H9 (cell line): Measurements from ENCODE around the gene VOPP1. TPM values are rescaled to one million over a fixed set of nuclear protein-coding genes. Genes with fewer than 3 reads are reported as not detected.

Source experiments
- DNase-seq: peaks from one replicate; pipeline ENCODE4 v3.0.0-alpha.2; 2017
- H2AFZ ChIP-seq: one replicate; pipeline ENCODE4 v1.6.1; 2013; ENCODE audit warnings: mild to moderate bottlenecking, low read length, control low read depth, moderate library complexity
- H2AK5ac ChIP-seq: 2 replicates; pipeline ENCODE4 v1.6.1; 2013; ENCODE audit warnings: low read length, control low read depth, mixed read lengths; ENCODE audit not compliant: insufficient read length
- H2BK120ac ChIP-seq: one replicate; pipeline ENCODE4 v1.6.1; 2013; ENCODE audit warnings: low read depth, mild to moderate bottlenecking, low read length, control low read depth, inconsistent platforms; ENCODE audit not compliant: poor library complexity, severe bottlenecking
- H2BK12ac ChIP-seq: 2 replicates; pipeline ENCODE4 v1.6.1; 2013; ENCODE audit warnings: low read length, control low read depth, mixed read lengths, low read depth; ENCODE audit not compliant: insufficient read length
- H2BK15ac ChIP-seq: 2 replicates; pipeline ENCODE4 v1.6.1; 2013; ENCODE audit warnings: low read depth, low read length, control low read depth
- H2BK20ac ChIP-seq: one replicate; pipeline ENCODE4 v1.6.1; 2013; ENCODE audit warnings: low read depth, mild to moderate bottlenecking, low read length, control low read depth, inconsistent platforms; ENCODE audit not compliant: poor library complexity, severe bottlenecking
- H2BK5ac ChIP-seq: 2 replicates; pipeline ENCODE4 v1.6.1; 2013; ENCODE audit warnings: low read length, control low read depth, mixed read lengths; ENCODE audit not compliant: insufficient read length
- H3K14ac ChIP-seq: 2 replicates; pipeline ENCODE4 v1.6.1; 2013; ENCODE audit warnings: low read length, control low read depth; ENCODE audit not compliant: insufficient read depth
- H3K18ac ChIP-seq: 2 replicates; pipeline ENCODE4 v1.6.1; 2013; ENCODE audit warnings: low read depth, mild to moderate bottlenecking, mixed read lengths, low read length, control low read depth; ENCODE audit not compliant: insufficient read length
- H3K23ac ChIP-seq: 2 replicates; pipeline ENCODE4 v1.6.1; 2013; ENCODE audit warnings: low read length, control low read depth, mixed read lengths, low read depth; ENCODE audit not compliant: insufficient read length
- H3K23me2 ChIP-seq: 2 replicates; pipeline ENCODE4 v1.6.1; 2013; ENCODE audit warnings: low read depth, mild to moderate bottlenecking, mixed read lengths, low read length, control low read depth; ENCODE audit not compliant: insufficient read length, poor library complexity, severe bottlenecking
- H3K27ac ChIP-seq: 2 replicates; pipeline ENCODE4 v1.5.1; 2013; ENCODE audit warnings: low read length, control low read depth, mixed read lengths, low read depth; ENCODE audit not compliant: insufficient read length
- H3K27me3 ChIP-seq: 2 replicates; pipeline ENCODE4 v1.6.1; 2013; ENCODE audit warnings: low read length, control low read depth, inconsistent platforms; ENCODE audit not compliant: insufficient read depth
- H3K4ac ChIP-seq: 2 replicates; pipeline ENCODE4 v1.6.1; 2013; ENCODE audit warnings: low read depth, mild to moderate bottlenecking, control low read depth, inconsistent platforms, low read length, moderate library complexity
- H3K4me1 ChIP-seq: 2 replicates; pipeline ENCODE4 v1.6.1; 2013; ENCODE audit warnings: low read length, control low read depth, inconsistent platforms; ENCODE audit not compliant: insufficient read depth
- H3K4me2 ChIP-seq: 2 replicates; pipeline ENCODE4 v1.6.1; 2013; ENCODE audit warnings: low read length, control low read depth, mixed read lengths; ENCODE audit not compliant: insufficient read length, insufficient read depth
- H3K56ac ChIP-seq: 2 replicates; pipeline ENCODE4 v1.6.1; 2013; ENCODE audit warnings: low read depth, mild to moderate bottlenecking, mixed read lengths, low read length, control low read depth; ENCODE audit not compliant: insufficient read length
- H3K79me1 ChIP-seq: 2 replicates; pipeline ENCODE4 v1.6.1; 2013; ENCODE audit warnings: low read depth, mild to moderate bottlenecking, moderate library complexity, low read length, control low read depth, inconsistent platforms; ENCODE audit not compliant: insufficient read depth, poor library complexity, severe bottlenecking
- H3K79me2 ChIP-seq: 2 replicates; pipeline ENCODE4 v1.6.1; 2013; ENCODE audit warnings: low read length, control low read depth, inconsistent platforms; ENCODE audit not compliant: insufficient read depth
- H3K9ac ChIP-seq: 2 replicates; pipeline ENCODE4 v1.6.1; 2013; ENCODE audit warnings: low read length, control low read depth, mixed read lengths; ENCODE audit not compliant: insufficient read length; ENCODE audit errors: extremely low read depth
- H3K9me3 ChIP-seq: one replicate; pipeline ENCODE4 v1.6.1; 2013; ENCODE audit warnings: low read depth, low read length, inconsistent platforms; ENCODE audit not compliant: control insufficient read depth
- H3T11ph ChIP-seq: one replicate; pipeline ENCODE4 v1.6.1; 2013; ENCODE audit warnings: mild to moderate bottlenecking, low read length, control low read depth, inconsistent platforms
- H4K20me1 ChIP-seq: one replicate; pipeline ENCODE4 v1.6.1; 2013; ENCODE audit not compliant: control insufficient read depth, insufficient read length, insufficient read depth
- H4K5ac ChIP-seq: 2 replicates; pipeline ENCODE4 v1.6.1; 2013; ENCODE audit warnings: low read depth, mild to moderate bottlenecking, mixed read lengths, low read length, control low read depth; ENCODE audit not compliant: insufficient read length
- H4K8ac ChIP-seq: replicated peaks from 2 replicates; pipeline ENCODE4 v1.6.1; 2013; ENCODE audit warnings: low read length, control low read depth, mixed read lengths, low read depth; ENCODE audit not compliant: insufficient read length
- H4K91ac ChIP-seq: 2 replicates; pipeline ENCODE4 v1.6.1; 2013; ENCODE audit warnings: low read depth, mild to moderate bottlenecking, moderate library complexity, mixed read lengths, low read length, control low read depth; ENCODE audit not compliant: insufficient read length
- H3K27ac Mint-ChIP-seq, 3 experiments: 2 replicates in 2 of 3; 3 replicates in 1 of 3; pipeline ENCODE4 v1.8.0; 2020 to 2021; ENCODE audit warnings: mixed read lengths in 3 of 3, mild to moderate bottlenecking in 1 of 3, moderate library complexity in 1 of 3
- H3K27me3 Mint-ChIP-seq: 2 replicates; pipeline ENCODE4 v1.8.0; 2021; ENCODE audit warnings: low read depth, mild to moderate bottlenecking, moderate library complexity, mixed read lengths
- H3K36me3 Mint-ChIP-seq, 3 experiments: 2 replicates in 2 of 3; 3 replicates in 1 of 3; pipeline ENCODE4 v1.8.0; 2020 to 2021; ENCODE audit warnings: low read depth in 3 of 3, mixed read lengths in 3 of 3; ENCODE audit not compliant: insufficient read depth in 1 of 3
- H3K4me1 Mint-ChIP-seq, 2 experiments: 2 replicates each; pipeline ENCODE4 v1.8.0; 2020; ENCODE audit warnings: mixed read lengths in 2 of 2
- H3K4me3 Mint-ChIP-seq, 2 experiments: 2 replicates in 1 of 2; 3 replicates in 1 of 2; pipeline ENCODE4 v1.8.0; 2020 to 2021; ENCODE audit warnings: mild to moderate bottlenecking in 2 of 2, mixed read lengths in 2 of 2, moderate library complexity in 1 of 2
- H3K9me3 Mint-ChIP-seq, 2 experiments: 2 replicates in 1 of 2; 3 replicates in 1 of 2; pipeline ENCODE4 v1.8.0; 2020; ENCODE audit warnings: mild to moderate bottlenecking in 2 of 2, mixed read lengths in 2 of 2, moderate library complexity in 1 of 2
- WGBS: extraction: QIAGEN DNeasy Blood & Tissue Kit; methylation state at CpG from one replicate; pipeline ENCODE4 v1.1.7; 2013; ENCODE audit warnings: missing lambda C conversion rate, low lambda C conversion rate, mixed read lengths; ENCODE audit not compliant: insufficient read length; ENCODE audit errors: extremely low coverage; 5-methylcytosine and 5-hydroxymethylcytosine counted together
- total RNA-seq: library from RNA; stranded (reverse); gene quantifications from 2 replicates; pipeline ENCODE4 v1.2.1, GENCODE V29; 2021
- TF ChIP-seq, protein P1 (sequence below): fragments of 200-600 bp; sonication (generic); conservative IDR thresholded peaks from 3 replicates; pipeline ENCODE4 v1.8.0; 2021; ENCODE audit warnings: antibody characterized with exemption, mild to moderate bottlenecking

VOPP1 gene
- total RNA-seq, 1 experiment from 2014 or later, result 55.7 TPM

DNA sequence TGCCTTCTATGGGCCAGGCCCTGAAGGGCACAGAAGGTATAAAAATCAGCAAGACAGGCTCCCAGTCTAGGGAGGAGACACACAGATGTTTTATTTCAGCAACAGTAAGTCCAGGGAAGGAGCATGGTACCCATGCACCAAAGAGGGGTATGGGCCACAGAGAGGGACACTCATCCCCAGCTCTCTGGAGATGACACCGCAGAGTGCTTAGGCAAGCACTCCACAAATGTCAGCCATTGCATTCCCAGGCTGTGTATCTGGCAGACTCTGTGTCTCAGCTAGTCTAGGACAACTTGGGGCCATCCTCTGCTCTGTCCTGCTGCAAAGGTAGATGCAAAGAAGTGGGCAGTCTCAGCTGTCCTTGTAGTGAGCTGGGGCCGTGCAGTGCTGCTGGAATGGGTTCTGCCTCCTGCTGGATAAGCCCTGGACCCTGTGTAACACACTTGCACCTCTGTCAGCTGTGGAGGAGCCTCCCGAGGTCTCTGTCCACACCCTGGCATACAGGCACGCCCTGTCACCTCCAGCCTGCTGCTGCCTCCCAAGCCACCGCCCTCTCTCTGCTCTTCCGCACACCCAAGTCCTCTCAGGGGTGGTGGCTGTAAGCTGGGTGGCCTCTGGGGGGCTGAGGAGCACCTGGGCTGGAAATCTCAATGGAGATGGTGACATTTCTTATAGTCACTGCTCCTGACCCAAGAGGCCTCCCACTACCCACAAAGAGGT lies 57.6 kb downstream of the VOPP1 start:
- TF ChIP-seq, protein P1, sequence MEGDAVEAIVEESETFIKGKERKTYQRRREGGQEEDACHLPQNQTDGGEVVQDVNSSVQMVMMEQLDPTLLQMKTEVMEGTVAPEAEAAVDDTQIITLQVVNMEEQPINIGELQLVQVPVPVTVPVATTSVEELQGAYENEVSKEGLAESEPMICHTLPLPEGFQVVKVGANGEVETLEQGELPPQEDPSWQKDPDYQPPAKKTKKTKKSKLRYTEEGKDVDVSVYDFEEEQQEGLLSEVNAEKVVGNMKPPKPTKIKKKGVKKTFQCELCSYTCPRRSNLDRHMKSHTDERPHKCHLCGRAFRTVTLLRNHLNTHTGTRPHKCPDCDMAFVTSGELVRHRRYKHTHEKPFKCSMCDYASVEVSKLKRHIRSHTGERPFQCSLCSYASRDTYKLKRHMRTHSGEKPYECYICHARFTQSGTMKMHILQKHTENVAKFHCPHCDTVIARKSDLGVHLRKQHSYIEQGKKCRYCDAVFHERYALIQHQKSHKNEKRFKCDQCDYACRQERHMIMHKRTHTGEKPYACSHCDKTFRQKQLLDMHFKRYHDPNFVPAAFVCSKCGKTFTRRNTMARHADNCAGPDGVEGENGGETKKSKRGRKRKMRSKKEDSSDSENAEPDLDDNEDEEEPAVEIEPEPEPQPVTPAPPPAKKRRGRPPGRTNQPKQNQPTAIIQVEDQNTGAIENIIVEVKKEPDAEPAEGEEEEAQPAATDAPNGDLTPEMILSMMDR, result no peak
- Histone ChIP-seq H2AFZ (no peak overlapping the region), H4K5ac (no peak overlapping the region), H4K8ac (no peak overlapping the region), H3K18ac (no peak overlapping the region), H2BK5ac (no peak overlapping the region), H3K23me2 (no peaks in the 10 kb centered on the region), H3K27me3 (no peaks in the 10 kb centered on the region), H3K56ac (no peak overlapping the region), H2BK120ac (no peak overlapping the region), H3K79me1 (no peaks in the 10 kb centered on the region), H3K4me2 (no peak overlapping the region), H3K4ac (no peak overlapping the region), H3K23ac (no peak overlapping the region), H3K14ac (no peak overlapping the region; the same call in 1 of the 2 replicates), H3K27ac (no peak overlapping the region), H4K20me1 (no peaks in the 10 kb centered on the region), H3T11ph (no peak overlapping the region), H2BK15ac (no peak overlapping the region), H3K9me3 (no peaks in the 10 kb centered on the region), H2AK5ac (no peak overlapping the region), H3K79me2 (no peaks in the 10 kb centered on the region), H3K4me1 (peaks cover 4% of the 10 kb centered on the region; the same call in 1 of the 2 replicates), H3K9ac (no peak overlapping the region), H2BK12ac (no peak overlapping the region), H2BK20ac (no peak overlapping the region), H4K91ac (no peak overlapping the region)
- no peak overlapping the region for H3K4me3 Mint-ChIP-seq
- H3K4me1 Mint-ChIP-seq, result peaks cover 35 to 36% of the 10 kb centered on the region in 2 experiments
- no peaks in the 10 kb centered on the region for H3K27me3 Mint-ChIP-seq
- peaks cover 12 to 36% (median 24%) of the 10 kb centered on the region in 3 experiments; a peak in 6 of 7 replicates for H3K36me3 Mint-ChIP-seq
- H3K9me3 Mint-ChIP-seq, result no peaks in the 10 kb centered on the region
- DNase-seq, result no peak
- H3K27ac Mint-ChIP-seq, result peak overlapping the region in 2 of 3 experiments; percentile 49 to 54; a peak in 1 of 7 replicates
- no CpG with 5 or more reads among the region's 6 CpGs for WGBS
